Peyer's patch (tissue), 4 donors: Measurements from ENCODE around the gene NNMT. TPM values are rescaled to one million over a fixed set of nuclear protein-coding genes. Genes with fewer than 3 reads are reported as not detected.
A peak's percentile ranks its signal among the peaks of the same experiment; 100 is the strongest.

ENCODE experiments used
- DNase-seq, 3 donors: peaks; one replicate each; pipeline ENCODE4 v3.0.0-alpha.2; 2017 to 2019
- H3K27ac ChIP-seq, 4 donors: fragments of 200-600 bp; sonication (generic); one replicate each; pipeline ENCODE4 v1.5.1; 2016 to 2019
- H3K27me3 ChIP-seq, 2 donors: fragments of 200-600 bp; sonication (generic); one replicate each; pipeline ENCODE4 v1.5.1; 2019
- H3K36me3 ChIP-seq, 3 donors: fragments of 200-600 bp; sonication (generic); one replicate each; pipeline ENCODE4 v1.5.1; 2016 to 2019
- H3K4me1 ChIP-seq, 4 donors: fragments of 200-600 bp; sonication (generic); one replicate each; pipeline ENCODE4 v1.5.1; 2016 to 2019
- H3K4me3 ChIP-seq, 4 donors: fragments of 200-600 bp; sonication (generic); 1 replicate in 3 of 4; 2 replicates in 1 of 4; pipeline ENCODE4 v1.5.1; 2016 to 2019; ENCODE audit warnings: mild to moderate bottlenecking in 1 of 4
- H3K9me3 ChIP-seq, 4 donors: fragments of 200-600 bp; sonication (generic); one replicate each; pipeline ENCODE4 v1.5.1; 2016 to 2019; ENCODE audit warnings: mild to moderate bottlenecking in 1 of 4
- CTCF ChIP-seq, 6 experiments: fragments of 450-650 bp in 4 of 6; fragments of 200-600 bp in 2 of 6; sonication (generic) in 1 of 6; IDR thresholded peaks; one replicate each; pipeline ENCODE4 v1.5.1; 2017 to 2019; ENCODE audit warnings: antibody characterized with exemption in 6 of 6, mild to moderate bottlenecking in 3 of 6, moderate library complexity in 1 of 6
- POLR2A ChIP-seq, 2 donors: fragments of 450-650 bp; IDR thresholded peaks; one replicate each; pipeline ENCODE4 v1.5.1; 2017; ENCODE audit warnings: antibody characterized with exemption in 2 of 2, mild to moderate bottlenecking in 2 of 2, moderate library complexity in 2 of 2
- total RNA-seq, 4 donors: library from RNA; depleted of rRNA; stranded (reverse); fragments of >200 nt; gene quantifications; one replicate each; pipeline ENCODE4 v1.1.0, GENCODE V29; 2016

Gene NNMT
- total RNA-seq, 4 donors from 2014 or later: 43.6 to 413 (median 187) TPM

DNA sequence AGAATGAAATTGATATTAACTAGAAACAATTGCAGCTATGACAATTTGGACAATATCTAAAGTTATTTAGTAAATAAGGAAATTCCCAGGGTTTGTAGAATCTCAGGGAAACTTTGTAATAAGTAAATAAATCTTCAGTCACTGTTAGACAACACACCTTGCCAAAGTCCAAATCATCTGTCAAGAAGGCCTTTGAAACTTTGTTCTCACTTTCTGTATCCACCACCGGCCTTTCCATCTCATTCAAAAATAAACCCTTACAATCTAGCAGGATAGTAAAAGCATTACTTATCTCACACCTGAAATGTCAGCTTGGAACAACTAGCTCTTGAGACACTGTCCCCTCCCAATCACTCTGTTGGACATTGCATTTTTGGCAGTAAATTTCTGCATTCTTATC lies 7.9 kb downstream of the NNMT start:
- H3K9me3 ChIP-seq: no peaks in the 10 kb centered on the region
- DNase-seq: no peak
- H3K27ac ChIP-seq: no peak overlapping the region
- TF ChIP-seq CTCF (IDR thresholded peaks at IDR 0.05): no peak
- TF ChIP-seq POLR2A (IDR thresholded peaks at IDR 0.05): no peak
- no peaks in the 10 kb centered on the region for H3K4me1 ChIP-seq
- no peaks in the 10 kb centered on the region for H3K36me3 ChIP-seq
- no peaks in the 10 kb centered on the region for H3K27me3 ChIP-seq
- no peak overlapping the region for H3K4me3 ChIP-seq

DNA sequence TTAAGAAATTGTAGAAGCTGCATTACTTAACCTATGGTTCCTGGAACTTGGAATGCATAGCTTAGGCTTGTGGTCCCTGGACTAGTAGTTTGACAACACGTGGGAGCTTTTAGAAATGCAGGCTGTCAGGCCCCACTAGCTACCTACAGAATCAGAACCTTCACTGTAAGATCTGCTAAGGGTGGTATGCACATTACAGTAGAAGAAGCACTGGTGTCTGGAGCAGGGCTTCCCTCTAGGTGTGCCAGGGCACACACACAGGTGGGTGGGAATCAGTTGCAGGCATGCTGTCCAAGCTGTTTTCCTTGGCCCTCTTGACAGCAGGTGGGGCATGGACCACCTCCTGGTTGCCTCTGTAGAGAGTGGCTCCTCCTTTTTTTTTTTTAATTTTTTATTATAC lies 8.8 kb downstream of the NNMT start:
- no peaks in the 10 kb centered on the region for H3K9me3 ChIP-seq
- H3K36me3 ChIP-seq: no peaks in the 10 kb centered on the region
- H3K4me1 ChIP-seq: no peaks in the 10 kb centered on the region
- H3K27ac ChIP-seq: no peak overlapping the region
- DNase-seq: no peak
- TF ChIP-seq CTCF (IDR thresholded peaks at IDR 0.05) (no peak), POLR2A (IDR thresholded peaks at IDR 0.05) (no peak)
- no peaks in the 10 kb centered on the region for H3K27me3 ChIP-seq
- no peak overlapping the region for H3K4me3 ChIP-seq

GRCh38 chr11:114307524-114308203 lies 11.5 kb downstream of the NNMT start:
- H3K4me3 ChIP-seq: peak overlapping the region in 1 of 4 donors; percentile 17
- no peaks in the 10 kb centered on the region for H3K9me3 ChIP-seq
- no peaks in the 10 kb centered on the region for H3K4me1 ChIP-seq
- no peaks in the 10 kb centered on the region for H3K27me3 ChIP-seq
- peak overlapping the region; percentile 53 to 74 (median 56) for H3K27ac ChIP-seq
- TF ChIP-seq CTCF (IDR thresholded peaks at IDR 0.05): no peak
- TF ChIP-seq POLR2A (IDR thresholded peaks at IDR 0.05): no peak
- peak in 1 of 3 donors; percentile 60 for DNase-seq
- H3K36me3 ChIP-seq: peaks cover 0 to 7% (median 0%) of the 10 kb centered on the region in 3 donors

DNA sequence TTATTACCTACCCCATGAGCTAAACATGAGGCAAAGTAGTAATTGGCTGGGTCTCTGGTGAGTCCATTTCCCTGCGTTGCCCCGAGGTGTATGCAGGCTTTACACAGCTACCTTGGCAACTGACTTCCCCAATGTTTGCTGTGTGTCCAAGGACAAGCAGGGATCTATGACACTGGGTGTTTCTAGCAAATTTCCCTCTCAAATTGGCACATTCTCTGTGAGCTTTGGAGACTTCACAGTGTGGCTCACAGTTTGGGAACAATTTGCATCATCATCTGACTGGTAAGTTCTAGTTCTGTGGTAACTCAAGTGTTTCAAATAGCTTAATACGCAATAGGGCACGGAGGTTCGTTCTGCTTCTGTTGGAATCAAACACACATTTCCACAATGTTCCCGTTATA lies 12.5 kb downstream of the NNMT start:
- peak overlapping the region; percentile 53 to 74 (median 56) for H3K27ac ChIP-seq

DNA sequence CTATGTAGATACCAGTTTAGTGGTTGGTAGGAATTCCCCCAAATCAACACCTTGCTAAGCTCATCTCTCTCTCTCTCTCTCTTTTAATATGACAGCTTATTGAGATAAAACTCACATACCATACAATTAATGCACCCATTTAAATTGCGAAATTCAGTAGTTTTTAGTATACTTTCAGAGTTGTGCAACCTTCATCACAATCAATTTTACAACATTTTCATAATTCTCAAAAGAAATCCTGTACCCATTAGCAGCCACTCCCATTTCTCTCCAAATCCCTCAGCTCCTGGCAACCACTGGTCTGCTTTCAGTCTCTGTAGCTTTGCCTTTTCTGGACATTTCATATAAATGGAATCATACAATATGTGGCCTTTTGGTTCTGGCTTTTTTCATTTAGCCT lies 13.3 kb downstream of the NNMT start:
- TF ChIP-seq CTCF (IDR thresholded peaks at IDR 0.05) (no peak), POLR2A (IDR thresholded peaks at IDR 0.05) (no peak)
- no peaks in the 10 kb centered on the region for H3K4me1 ChIP-seq
- DNase-seq: no peak
- H3K9me3 ChIP-seq: no peaks in the 10 kb centered on the region
- H3K4me3 ChIP-seq: no peak overlapping the region
- peaks cover 0 to 10% (median 0%) of the 10 kb centered on the region in 3 donors for H3K36me3 ChIP-seq
- H3K27ac ChIP-seq: peak overlapping the region in 3 of 4 donors; percentile 3 to 74 (median 32)
- no peaks in the 10 kb centered on the region for H3K27me3 ChIP-seq

More for the DNA sequence above, 12.5 kb downstream of the NNMT start:
- TF ChIP-seq CTCF (IDR thresholded peaks at IDR 0.05) (no peak), POLR2A (IDR thresholded peaks at IDR 0.05) (no peak)
- H3K4me1 ChIP-seq: no peaks in the 10 kb centered on the region
- H3K4me3 ChIP-seq: no peak overlapping the region
- no peak for DNase-seq
- H3K36me3 ChIP-seq: peaks cover 0 to 10% (median 0%) of the 10 kb centered on the region in 3 donors
- H3K27me3 ChIP-seq: no peaks in the 10 kb centered on the region
- H3K9me3 ChIP-seq: no peaks in the 10 kb centered on the region
